ENCODE results near the gene DHRS12.

The DHRS12 gene

GRCh38 chr13:51804295-51805172, 571 bp upstream of the DHRS12 start:
- Histone ChIP-seq H3K36me3 (ENCODE audit: control insufficient read depth, insufficient read depth, low read length) (no peaks in the 10 kb centered on the region), H3K27me3 (ENCODE audit: insufficient read depth, low read length, poor library complexity) (no peaks in the 10 kb centered on the region), H3K4me2 (ENCODE audit: low read length) (peak overlapping the region; percentile 68), H4K8ac (ENCODE audit: low read depth, low read length) (no peak overlapping the region), H4K5ac (ENCODE audit: low read length) (no peak overlapping the region), H3K9ac (ENCODE audit: low read length) (peak overlapping the region; percentile 92), H3K4ac (ENCODE audit: low read depth, low read length) (peak overlapping the region; percentile 70), H3K18ac (ENCODE audit: low read length) (peak overlapping the region; percentile 77), H3K23ac (ENCODE audit: low read length) (no peak overlapping the region), H3K27ac (ENCODE audit: low read depth, low read length) (no peak overlapping the region), H3K4me1 (ENCODE audit: control insufficient read depth, low read depth, low read length) (peaks cover 16% of the 10 kb centered on the region), H3K4me3 (ENCODE audit: low read length) (peak overlapping the region; percentile 70), H2BK15ac (replicated peaks; ENCODE audit: low read depth) (no peak overlapping the region), H3K56ac (ENCODE audit: low read length) (peak overlapping the region; percentile 89), H2AK5ac (ENCODE audit: low read length) (no peak overlapping the region), H2BK5ac (ENCODE audit: low read length) (no peak overlapping the region), H3K79me1 (ENCODE audit: low read length) (no peaks in the 10 kb centered on the region), H3K79me2 (ENCODE audit: control insufficient read depth, insufficient read depth, low read length) (no peaks in the 10 kb centered on the region), H2BK120ac (ENCODE audit: low read depth, low read length) (no peak overlapping the region)
- no peak for DNase-seq
- WGBS (ENCODE audit: extremely low coverage, insufficient coverage, low lambda C conversion rate) = no CpG with 5 or more reads among the region's 31 CpGs

GRCh38 chr13:51802631-51803418, 1.1 kb downstream of the DHRS12 start:
- no peak overlapping the region for H3K23ac ChIP-seq (ENCODE audit: low read length)
- WGBS (ENCODE audit: extremely low coverage, insufficient coverage, low lambda C conversion rate) = no CpG with 5 or more reads among the region's 9 CpGs
- no peaks in the 10 kb centered on the region for H3K79me2 ChIP-seq (ENCODE audit: control insufficient read depth, insufficient read depth, low read length)
- peak overlapping the region; percentile 96 for H3K56ac ChIP-seq (ENCODE audit: low read length)
- H3K4ac ChIP-seq (ENCODE audit: low read depth, low read length) = peak overlapping the region; percentile 39
- H3K79me1 ChIP-seq (ENCODE audit: low read length) = no peaks in the 10 kb centered on the region
- no peaks in the 10 kb centered on the region for H3K27me3 ChIP-seq (ENCODE audit: insufficient read depth, low read length, poor library complexity)
- H3K36me3 ChIP-seq (ENCODE audit: control insufficient read depth, insufficient read depth, low read length) = no peaks in the 10 kb centered on the region
- DNase-seq = peak; percentile 74
- H4K5ac ChIP-seq (ENCODE audit: low read length) = no peak overlapping the region
- H3K27ac ChIP-seq (ENCODE audit: low read depth, low read length) = no peak overlapping the region
- no peak overlapping the region for H2BK5ac ChIP-seq (ENCODE audit: low read length)
- no peak overlapping the region for H2BK15ac ChIP-seq (replicated peaks; ENCODE audit: low read depth)
- peak overlapping the region; percentile 44 for H3K18ac ChIP-seq (ENCODE audit: low read length)
- H3K4me1 ChIP-seq (ENCODE audit: control insufficient read depth, low read depth, low read length) = peaks cover 16% of the 10 kb centered on the region
- peak overlapping the region; percentile 1 for H3K4me3 ChIP-seq (ENCODE audit: low read length)
- peak overlapping the region; percentile 92 for H3K9ac ChIP-seq (ENCODE audit: low read length)
- H3K4me2 ChIP-seq (ENCODE audit: low read length) = peak overlapping the region; percentile 30
- H2BK120ac ChIP-seq (ENCODE audit: low read depth, low read length) = no peak overlapping the region
- no peak overlapping the region for H4K8ac ChIP-seq (ENCODE audit: low read depth, low read length)
- no peak overlapping the region for H2AK5ac ChIP-seq (ENCODE audit: low read length)

- H3K27ac ChIP-seq (ENCODE audit: low read depth, low read length) = no peak overlapping the region
These were observed 2.3 kb downstream of the DHRS12 start for GRCh38 chr13:51801631-51802099.

GRCh38 chr13:51800486-51800885, 3.5 kb downstream of the DHRS12 start:
- H4K5ac ChIP-seq (ENCODE audit: low read length) = no peak overlapping the region
- no peaks in the 10 kb centered on the region for H3K79me2 ChIP-seq (ENCODE audit: control insufficient read depth, insufficient read depth, low read length)
- H3K4me1 ChIP-seq (ENCODE audit: control insufficient read depth, low read depth, low read length) = peaks cover 18% of the 10 kb centered on the region
- no peaks in the 10 kb centered on the region for H3K79me1 ChIP-seq (ENCODE audit: low read length)
- no peak overlapping the region for H3K23ac ChIP-seq (ENCODE audit: low read length)
- no peak overlapping the region for H3K27ac ChIP-seq (ENCODE audit: low read depth, low read length)
- WGBS (ENCODE audit: extremely low coverage, insufficient coverage, low lambda C conversion rate) = no CpG with 5 or more reads among the region's 5 CpGs
- no peak overlapping the region for H3K4me2 ChIP-seq (ENCODE audit: low read length)
- H3K4me3 ChIP-seq (ENCODE audit: low read length) = no peak overlapping the region
- no peaks in the 10 kb centered on the region for H3K36me3 ChIP-seq (ENCODE audit: control insufficient read depth, insufficient read depth, low read length)
- no peak overlapping the region for H2BK15ac ChIP-seq (replicated peaks; ENCODE audit: low read depth)
- H2BK120ac ChIP-seq (ENCODE audit: low read depth, low read length) = no peak overlapping the region
- H3K18ac ChIP-seq (ENCODE audit: low read length) = no peak overlapping the region
- no peaks in the 10 kb centered on the region for H3K27me3 ChIP-seq (ENCODE audit: insufficient read depth, low read length, poor library complexity)
- no peak overlapping the region for H4K8ac ChIP-seq (ENCODE audit: low read depth, low read length)
- H2BK5ac ChIP-seq (ENCODE audit: low read length) = no peak overlapping the region
- H3K4ac ChIP-seq (ENCODE audit: low read depth, low read length) = no peak overlapping the region
- H2AK5ac ChIP-seq (ENCODE audit: low read length) = no peak overlapping the region
- DNase-seq = no peak
- no peak overlapping the region for H3K9ac ChIP-seq (ENCODE audit: low read length)
- H3K56ac ChIP-seq (ENCODE audit: low read length) = no peak overlapping the region

More at GRCh38 chr13:51801631-51802099, 2.3 kb downstream of the DHRS12 start:
- Histone ChIP-seq H3K9ac (ENCODE audit: low read length) (no peak overlapping the region), H2AK5ac (ENCODE audit: low read length) (no peak overlapping the region), H3K56ac (ENCODE audit: low read length) (no peak overlapping the region), H3K23ac (ENCODE audit: low read length) (no peak overlapping the region), H3K4me2 (ENCODE audit: low read length) (no peak overlapping the region), H3K4ac (ENCODE audit: low read depth, low read length) (no peak overlapping the region), H3K4me1 (ENCODE audit: control insufficient read depth, low read depth, low read length) (peaks cover 16% of the 10 kb centered on the region), H3K18ac (ENCODE audit: low read length) (no peak overlapping the region), H4K5ac (ENCODE audit: low read length) (no peak overlapping the region), H3K79me2 (ENCODE audit: control insufficient read depth, insufficient read depth, low read length) (no peaks in the 10 kb centered on the region), H2BK15ac (replicated peaks; ENCODE audit: low read depth) (no peak overlapping the region), H3K4me3 (ENCODE audit: low read length) (no peak overlapping the region), H2BK5ac (ENCODE audit: low read length) (no peak overlapping the region), H3K79me1 (ENCODE audit: low read length) (no peaks in the 10 kb centered on the region), H3K27me3 (ENCODE audit: insufficient read depth, low read length, poor library complexity) (no peaks in the 10 kb centered on the region), H3K36me3 (ENCODE audit: control insufficient read depth, insufficient read depth, low read length) (no peaks in the 10 kb centered on the region), H2BK120ac (ENCODE audit: low read depth, low read length) (no peak overlapping the region), H4K8ac (ENCODE audit: low read depth, low read length) (no peak overlapping the region)
- no CpG with 5 or more reads among the region's 7 CpGs for WGBS (ENCODE audit: extremely low coverage, insufficient coverage, low lambda C conversion rate)
- DNase-seq = peak; percentile 63

- Histone ChIP-seq H4K8ac (ENCODE audit: low read depth, low read length) (no peak overlapping the region), H3K4me2 (ENCODE audit: low read length) (no peak overlapping the region), H3K79me1 (ENCODE audit: low read length) (no peaks in the 10 kb centered on the region), H3K23ac (ENCODE audit: low read length) (no peak overlapping the region), H3K79me2 (ENCODE audit: control insufficient read depth, insufficient read depth, low read length) (no peaks in the 10 kb centered on the region), H2BK120ac (ENCODE audit: low read depth, low read length) (no peak overlapping the region), H3K4me3 (ENCODE audit: low read length) (no peak overlapping the region), H3K27ac (ENCODE audit: low read depth, low read length) (no peak overlapping the region), H3K36me3 (ENCODE audit: control insufficient read depth, insufficient read depth, low read length) (no peaks in the 10 kb centered on the region), H4K5ac (ENCODE audit: low read length) (no peak overlapping the region), H2BK5ac (ENCODE audit: low read length) (no peak overlapping the region), H3K9ac (ENCODE audit: low read length) (no peak overlapping the region), H3K18ac (ENCODE audit: low read length) (no peak overlapping the region), H3K56ac (ENCODE audit: low read length) (no peak overlapping the region), H3K4ac (ENCODE audit: low read depth, low read length) (no peak overlapping the region), H3K4me1 (ENCODE audit: control insufficient read depth, low read depth, low read length) (peaks cover 18% of the 10 kb centered on the region), H2BK15ac (replicated peaks; ENCODE audit: low read depth) (no peak overlapping the region), H2AK5ac (ENCODE audit: low read length) (no peak overlapping the region), H3K27me3 (ENCODE audit: insufficient read depth, low read length, poor library complexity) (no peaks in the 10 kb centered on the region)
- no CpG with 5 or more reads among the region's 12 CpGs for WGBS (ENCODE audit: extremely low coverage, insufficient coverage, low lambda C conversion rate)
- DNase-seq = no peak
These were observed 4.7 kb downstream of the DHRS12 start for GRCh38 chr13:51799261-51799660.

Measured in mesendoderm (in vitro differentiated cells).